ENCODE measurements around the gene NCR1. TPM values are rescaled to one million over a fixed set of nuclear protein-coding genes. Genes with fewer than 3 reads are reported as not detected.
"Not testable (repeated sequence)": the region's sequence is repeated elsewhere in the genome, so short reads cannot be mapped to it uniquely, and the experiment has no call there.

NCR1 gene
- not detected in 2 replicates for total RNA-seq

- intact Hi-C loops (cut with micrococcal nuclease), result no loop called here
These were observed at the start of gene NCR1 for GRCh38 chr19:54905803-54906511. NCR1 (plus strand) TSS chr19:54906148; CDS start chr19:54906188, 40 bp downstream.

DNA sequence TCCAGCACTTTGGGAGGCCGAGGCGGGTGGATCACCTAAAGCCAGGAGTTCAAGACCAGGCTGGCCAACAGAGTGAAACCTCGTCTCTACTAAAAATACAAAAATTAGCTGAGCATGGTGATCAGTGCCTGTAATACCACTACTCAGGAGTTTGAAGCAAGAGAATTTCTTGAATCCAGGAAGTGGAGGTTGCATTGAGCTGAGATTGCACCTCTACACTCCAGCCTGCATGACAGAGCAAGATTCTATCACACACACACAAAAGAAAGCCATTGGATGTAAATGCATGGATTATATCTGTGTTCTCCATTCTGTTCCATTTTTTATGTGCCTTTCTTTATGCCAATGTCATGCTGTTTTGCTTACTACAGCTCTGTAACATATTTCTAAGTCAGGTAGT lies 47.5 kb upstream of the NCR1 start:
- intact Hi-C loops (cut with micrococcal nuclease), result not testable (repeated sequence)

GRCh38 chr19:54859421-54859820 lies 46.5 kb upstream of the NCR1 start:
- intact Hi-C loops (cut with micrococcal nuclease), result not testable (repeated sequence)

DNA sequence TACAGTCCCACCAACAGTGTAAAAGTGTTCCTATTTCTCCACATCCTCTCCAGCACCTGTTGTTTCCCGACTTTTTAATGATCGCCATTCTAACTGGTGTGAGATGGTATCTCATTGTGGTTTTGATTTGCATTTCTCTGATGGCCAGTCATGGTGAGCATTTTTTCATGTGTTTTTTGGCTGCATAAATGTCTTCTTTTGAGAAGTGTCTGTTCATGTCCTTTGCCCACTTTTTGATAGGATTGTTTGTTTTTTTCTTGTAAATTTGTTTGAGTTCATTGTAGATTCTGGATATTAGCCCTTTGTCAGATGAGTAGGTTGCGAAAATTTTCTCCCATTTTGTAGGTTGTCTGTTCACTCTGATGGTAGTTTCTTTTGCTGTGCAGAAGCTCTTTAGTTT lies 42.5 kb upstream of the NCR1 start:
- intact Hi-C loops (cut with micrococcal nuclease), result not testable (repeated sequence)

GRCh38 chr19:54871696-54872095 lies 34.3 kb upstream of the NCR1 start:
- intact Hi-C loops (cut with micrococcal nuclease), result no loop called here

DNA sequence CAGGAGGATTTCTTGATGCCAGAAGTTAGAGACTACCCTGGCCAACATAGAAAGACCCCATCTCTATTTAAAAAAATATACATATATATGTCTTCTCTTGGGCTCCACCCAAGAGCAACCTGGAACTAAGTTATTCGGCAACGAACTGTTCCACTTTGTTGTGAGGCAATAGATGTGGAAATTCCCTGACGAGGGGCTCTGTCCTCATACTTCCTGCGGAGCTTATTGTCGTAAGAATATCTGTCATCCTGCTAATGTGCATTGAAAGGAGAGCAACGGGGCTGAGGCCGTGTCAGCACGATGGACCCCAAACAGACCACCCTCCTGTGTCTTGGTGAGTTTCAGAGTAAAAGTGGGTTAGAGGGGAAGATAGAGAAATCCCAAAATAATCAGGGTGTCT lies 32.0 kb upstream of the NCR1 start, which contains the start of gene FCAR:
Gene FCAR (plus strand): TSS at position 246 of the 400 bp plus-strand sequence. CDS start 55 bp downstream, at position 301.
- intact Hi-C loops (cut with micrococcal nuclease), result no loop called here

- intact Hi-C loops (cut with micrococcal nuclease), result no loop called here
These were observed 30.4 kb upstream of the NCR1 start for GRCh38 chr19:54875506-54875905.

DNA sequence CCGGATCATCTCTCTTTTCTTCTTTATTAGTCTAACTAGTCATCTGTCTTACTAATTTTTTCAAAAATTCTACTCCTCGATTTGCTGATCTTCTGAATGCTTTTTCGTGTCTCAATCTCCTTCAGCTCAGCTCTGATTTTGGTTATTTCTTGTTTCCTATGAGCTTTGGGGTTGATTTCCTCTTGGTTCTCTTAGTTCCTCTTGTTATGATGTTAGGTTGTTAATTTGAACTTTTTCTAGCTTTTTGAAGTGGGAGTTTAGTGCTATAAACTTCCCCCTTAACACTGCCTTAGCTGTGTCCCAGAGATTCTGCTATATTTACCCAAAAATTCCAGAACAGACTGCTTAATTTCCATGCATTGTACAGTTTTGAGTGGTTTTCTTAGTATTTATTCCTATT lies 28.5 kb upstream of the NCR1 start:
- intact Hi-C loops (cut with micrococcal nuclease), result no loop called here

DNA sequence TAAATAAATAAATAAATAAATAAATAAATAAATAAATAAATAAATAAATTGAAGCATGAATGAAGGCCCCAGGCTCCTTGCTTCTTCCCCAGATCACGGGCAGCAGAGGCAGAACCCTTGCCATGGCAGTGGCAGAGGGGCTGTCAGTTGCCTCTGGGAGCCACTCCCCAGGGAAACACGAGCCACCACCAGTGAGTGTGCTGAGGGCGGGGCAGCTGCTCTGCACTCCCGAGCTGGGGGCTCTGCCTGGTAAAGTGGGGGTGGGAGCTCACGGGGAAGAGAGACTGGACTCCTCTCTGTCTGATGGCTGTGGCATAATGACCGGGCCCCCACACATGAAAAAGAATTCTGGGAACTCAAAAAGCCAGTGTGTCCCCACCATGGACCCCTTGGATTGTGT lies 24.1 kb upstream of the NCR1 start:
- intact Hi-C loops (cut with micrococcal nuclease), result loop anchor here (1.0 to 5.0 kb wide), 7 partner anchors 37 to 620 kb away; partner anchors contain the start of gene PPP1R12C

DNA sequence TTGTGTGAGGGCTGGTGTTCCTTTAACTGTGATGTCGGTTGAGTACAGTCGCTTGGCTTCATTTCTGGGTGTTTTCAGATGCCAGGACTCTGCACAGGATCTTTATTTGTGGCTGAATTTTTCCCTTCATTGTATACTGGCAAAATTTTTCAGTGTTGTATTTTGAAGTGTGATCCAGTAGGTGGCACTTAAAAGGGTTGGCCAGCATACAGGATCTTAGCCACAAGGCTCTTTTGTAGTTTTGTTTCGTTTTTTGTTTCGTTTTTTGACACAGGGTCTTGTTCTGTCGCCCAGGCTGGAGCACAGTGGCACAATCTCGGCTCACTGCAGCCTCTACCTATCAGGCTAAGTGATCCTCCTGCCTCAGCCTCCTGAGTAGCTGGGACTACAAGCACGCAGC lies 23.2 kb upstream of the NCR1 start:
- intact Hi-C loops (cut with micrococcal nuclease), result loop anchor here (1.0 to 5.0 kb wide), 5 partner anchors 90 to 620 kb away; partner anchors contain the start of gene PPP1R12C

GRCh38 chr19:54883228-54883627 lies 22.7 kb upstream of the NCR1 start:
- intact Hi-C loops (cut with micrococcal nuclease), result loop anchor here (1.0 to 5.0 kb wide), 5 partner anchors 89 to 619 kb away; partner anchors contain the start of gene PPP1R12C

- intact Hi-C loops (cut with micrococcal nuclease), result no loop called here
These were observed 17.7 kb upstream of the NCR1 start for GRCh38 chr19:54888239-54888638.

GRCh38 chr19:54889566-54889965 lies 16.4 kb upstream of the NCR1 start:
- intact Hi-C loops (cut with micrococcal nuclease), result no loop called here

GRCh38 chr19:54893406-54893805 lies 12.5 kb upstream of the NCR1 start:
- intact Hi-C loops (cut with micrococcal nuclease), result no loop called here

GRCh38 chr19:54894106-54894505 lies 11.8 kb upstream of the NCR1 start:
- intact Hi-C loops (cut with micrococcal nuclease), result not testable (repeated sequence)

GRCh38 chr19:54896036-54896435 lies 9.9 kb upstream of the NCR1 start:
- intact Hi-C loops (cut with micrococcal nuclease), result no loop called here

GRCh38 chr19:54898685-54899084 lies 7.3 kb upstream of the NCR1 start:
- intact Hi-C loops (cut with micrococcal nuclease), result not testable (repeated sequence)

GRCh38 chr19:54899646-54900045 lies 6.3 kb upstream of the NCR1 start:
- intact Hi-C loops (cut with micrococcal nuclease), result not testable (repeated sequence)

DNA sequence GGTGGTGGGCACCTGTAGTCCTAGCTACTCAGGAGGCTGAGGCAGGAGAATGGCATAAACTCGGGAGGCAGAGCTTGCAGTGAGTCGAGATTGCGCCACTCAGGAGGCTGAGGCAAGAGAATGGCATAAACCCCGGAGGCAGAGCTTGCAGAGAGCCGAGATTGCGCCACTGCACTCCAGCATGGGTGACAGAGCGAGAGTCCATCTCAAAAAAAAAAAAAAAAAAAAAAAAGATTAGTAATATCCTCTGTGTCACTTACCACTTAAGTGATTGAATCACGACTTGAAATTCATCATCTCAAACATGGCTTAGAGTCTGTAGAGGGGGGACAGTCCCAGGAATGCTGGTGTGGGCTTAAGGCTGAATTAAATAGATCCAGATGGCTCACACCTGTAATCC lies 4.8 kb upstream of the NCR1 start:
- intact Hi-C loops (cut with micrococcal nuclease), result not testable (repeated sequence)

DNA sequence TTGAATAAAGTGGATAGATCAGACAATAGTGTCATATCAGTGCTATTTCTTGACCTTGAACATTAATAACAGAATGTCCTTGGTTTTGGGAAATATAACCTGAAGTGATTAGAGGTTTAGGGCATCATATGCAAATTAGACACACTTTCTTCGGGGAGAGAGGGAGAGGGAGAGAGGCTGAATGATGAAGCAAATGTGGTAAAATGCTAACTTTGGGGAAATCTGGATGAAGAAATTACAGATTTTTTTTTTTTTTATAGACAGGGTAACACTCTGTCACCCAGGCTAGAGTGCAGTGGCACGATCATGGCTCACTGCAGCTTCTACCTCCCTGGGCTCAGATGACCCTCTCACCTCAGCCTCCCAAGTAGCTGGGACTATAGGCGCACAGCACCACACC lies 3.9 kb upstream of the NCR1 start:
- intact Hi-C loops (cut with micrococcal nuclease), result no loop called here

DNA sequence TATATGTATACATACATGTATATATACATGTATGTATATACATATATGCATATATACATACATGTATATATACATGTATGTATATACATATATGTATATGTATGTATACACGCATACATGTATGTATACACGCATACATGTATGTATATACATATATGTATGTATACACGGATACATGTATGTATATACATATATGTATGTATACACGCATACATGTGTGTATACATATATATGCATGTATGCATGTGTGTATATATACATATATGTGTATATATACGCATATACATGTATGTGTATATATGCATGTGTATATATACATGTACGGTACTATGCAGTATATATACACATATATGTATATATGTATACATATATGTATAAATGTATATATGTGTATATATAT lies 2.6 kb upstream of the NCR1 start:
- intact Hi-C loops (cut with micrococcal nuclease), result no loop called here

GRCh38 chr19:54904261-54904660 lies 1.7 kb upstream of the NCR1 start:
- intact Hi-C loops (cut with micrococcal nuclease), result not testable (repeated sequence)

DNA sequence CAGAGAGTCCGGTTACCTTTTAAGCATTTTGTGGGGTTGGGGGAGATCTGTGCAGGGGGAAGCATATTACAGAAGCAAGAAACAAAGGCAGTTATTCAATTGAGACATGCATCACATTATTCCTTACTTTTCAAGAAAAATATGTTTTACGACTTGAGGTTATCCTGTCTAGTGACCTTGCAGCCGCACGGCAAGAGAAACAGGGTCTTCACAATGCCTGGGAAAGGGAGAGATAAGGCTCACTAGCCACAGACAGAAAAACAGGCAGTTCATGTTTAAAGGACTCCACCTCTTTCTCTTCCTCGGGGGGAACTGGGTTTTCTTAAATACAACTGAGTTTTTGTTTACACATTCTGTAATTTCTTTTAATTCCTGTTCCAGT lies 536 bp upstream of the NCR1 start:
- intact Hi-C loops (cut with micrococcal nuclease), result no loop called here
